Measurements from ENCODE around the gene HEATR1. TPM values are rescaled to one million over a fixed set of nuclear protein-coding genes. Genes with fewer than 3 reads are reported as not detected.

HEATR1 gene
- total RNA-seq, 1 donor from 2014 or later: 11.3 TPM

Other genes starting within 250 kb of the HEATR1 start
- gene EDARADD, start 210.2 kb downstream of the HEATR1 start, total RNA-seq: 3.0 TPM
- 86.0 TPM for gene LGALS8, start 80.5 kb downstream of the HEATR1 start, total RNA-seq
- gene ACTN2, start 82.0 kb upstream of the HEATR1 start, total RNA-seq: 2,394 TPM
- 52.7 TPM for gene MTR, start 190.8 kb upstream of the HEATR1 start, total RNA-seq

All from left ventricle myocardium superior (tissue), 1 donor.